ENCODE data around the gene SERF1B. TPM values are rescaled to one million over a fixed set of nuclear protein-coding genes. Genes with fewer than 3 reads are reported as not detected.
"Not testable (repeated sequence)": the region's sequence is repeated elsewhere in the genome, so short reads cannot be mapped to it uniquely, and the experiment has no call there.

Gene SERF1B
- total RNA-seq = 34.6 TPM

- DNase-seq = not testable (repeated sequence)
These were observed at the start of gene SERF1B for GRCh38 chr5:70025106-70025844. SERF1B (plus strand) TSS chr5:70025251; CDS start chr5:70025452, 201 bp downstream.

- DNase-seq = not testable (repeated sequence)
These were observed 33.3 kb upstream of the SERF1B start for GRCh38 chr5:69991713-69992112.

- DNase-seq = not testable (repeated sequence)
These were observed 29.5 kb upstream of the SERF1B start for GRCh38 chr5:69995535-69995934.

DNA sequence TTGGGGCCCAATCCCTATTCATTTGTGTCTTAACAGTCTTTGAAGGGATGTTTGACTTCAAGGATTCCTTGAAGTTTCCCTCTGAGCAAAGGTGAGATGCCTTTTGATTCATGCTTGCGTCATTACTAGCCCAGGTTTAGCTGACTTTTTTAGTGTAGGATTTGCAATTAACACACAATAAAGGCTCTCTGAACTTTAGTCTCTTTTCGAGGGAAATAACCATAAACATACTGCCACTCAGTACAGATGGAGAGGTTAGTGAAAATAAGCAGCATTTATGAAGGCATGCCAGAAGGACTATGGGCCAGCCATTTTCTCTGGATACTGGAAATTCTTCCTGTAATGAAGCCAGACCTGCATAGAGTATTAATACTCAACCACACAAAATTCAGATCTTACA lies 4.4 kb upstream of the SERF1B start:
- not testable (repeated sequence) for DNase-seq

GRCh38 chr5:70025845-70026145 lies 744 bp downstream of the SERF1B start:
- DNase-seq = not testable (repeated sequence)

- DNase-seq = not testable (repeated sequence)
These were observed 6.2 kb downstream of the SERF1B start for GRCh38 chr5:70031204-70031603.

- DNase-seq = not testable (repeated sequence)
These were observed 16.4 kb downstream of the SERF1B start for GRCh38 chr5:70041411-70041810.

DNA sequence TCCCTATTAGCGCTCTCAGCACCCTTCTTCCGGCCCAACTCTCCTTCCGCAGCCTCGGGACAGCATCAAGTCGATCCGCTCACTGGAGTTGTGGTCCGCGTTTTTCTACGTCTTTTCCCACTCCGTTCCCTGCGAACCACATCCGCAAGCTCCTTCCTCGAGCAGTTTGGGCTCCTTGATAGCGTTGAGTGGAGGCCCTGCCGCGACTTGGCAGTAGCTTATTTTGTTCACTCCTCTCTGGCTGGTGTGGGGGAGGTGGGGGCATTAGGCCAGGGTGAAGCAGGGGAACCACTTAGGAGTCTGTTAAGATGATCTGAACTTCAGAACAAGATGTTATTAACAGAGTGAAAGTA lies 24.7 kb downstream of the SERF1B start:
- DNase-seq = not testable (repeated sequence)

- DNase-seq = not testable (repeated sequence)
These were observed 31.4 kb downstream of the SERF1B start for GRCh38 chr5:70056289-70056942.

DNA sequence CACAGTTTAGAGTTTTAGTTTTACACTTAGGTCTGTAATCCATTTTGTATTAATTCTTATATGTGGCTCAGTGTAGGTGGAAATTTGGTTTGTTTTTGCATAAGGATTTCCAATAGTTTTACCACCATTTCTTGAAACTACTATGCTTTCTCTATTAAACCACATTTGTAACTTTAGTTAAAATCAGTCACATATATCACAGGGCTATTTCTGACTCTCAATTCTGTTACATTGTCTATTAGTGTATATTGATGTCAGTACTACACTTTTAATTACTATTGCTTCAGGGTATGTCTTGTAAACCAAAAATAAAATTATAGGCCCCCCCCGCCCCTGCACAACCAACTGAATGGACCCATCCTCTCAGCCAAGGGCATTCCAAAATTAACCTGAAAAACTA lies 32.1 kb downstream of the SERF1B start:
- DNase-seq = not testable (repeated sequence)

DNA sequence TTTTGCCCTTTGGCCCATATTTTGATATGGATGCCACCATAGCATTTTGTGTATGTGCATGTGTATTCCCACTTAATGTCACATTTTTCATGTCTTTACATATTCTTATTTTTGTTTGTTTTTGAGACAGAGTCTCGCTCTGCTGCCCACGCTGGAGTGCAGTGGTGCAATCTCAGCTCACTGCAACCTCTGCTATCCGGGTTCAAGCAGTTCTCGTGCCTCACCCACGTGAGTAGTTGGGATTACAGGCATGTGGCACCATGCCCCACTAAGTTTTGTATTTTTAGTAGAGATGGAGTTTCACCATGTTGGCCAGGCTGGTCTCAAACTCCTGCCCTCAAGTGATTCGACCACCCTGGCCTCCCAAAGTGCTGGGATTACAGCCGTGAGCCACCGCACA lies 52.6 kb downstream of the SERF1B start:
- DNase-seq = not testable (repeated sequence)

DNA sequence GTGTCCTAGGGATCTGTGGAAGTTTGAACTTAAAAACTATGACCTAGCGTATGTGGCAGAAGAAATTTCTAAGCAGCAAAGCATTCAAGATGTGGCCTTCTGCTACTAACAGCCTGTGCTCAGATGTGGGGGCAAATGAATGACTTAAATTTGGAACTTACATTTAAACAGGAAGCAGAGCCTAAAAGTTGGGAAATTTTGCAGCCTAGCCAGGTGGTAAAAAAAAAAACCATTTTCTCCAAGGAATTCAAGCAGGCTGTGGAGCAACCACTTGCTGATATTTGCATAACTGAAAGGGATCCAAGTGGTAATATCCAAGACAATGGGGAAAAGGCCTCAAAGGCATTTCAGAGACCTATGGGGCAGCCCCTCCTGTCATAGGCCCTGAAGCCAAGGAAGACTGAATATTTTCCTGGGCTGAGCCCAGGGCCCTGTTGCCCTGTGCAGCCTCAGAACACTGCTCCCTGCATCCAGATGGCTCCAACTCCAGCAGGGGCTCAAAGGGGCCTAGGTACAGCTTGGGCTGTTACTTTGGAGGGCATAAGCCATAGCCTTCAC lies 63.9 kb downstream of the SERF1B start:
- DNase-seq = not testable (repeated sequence)

DNA sequence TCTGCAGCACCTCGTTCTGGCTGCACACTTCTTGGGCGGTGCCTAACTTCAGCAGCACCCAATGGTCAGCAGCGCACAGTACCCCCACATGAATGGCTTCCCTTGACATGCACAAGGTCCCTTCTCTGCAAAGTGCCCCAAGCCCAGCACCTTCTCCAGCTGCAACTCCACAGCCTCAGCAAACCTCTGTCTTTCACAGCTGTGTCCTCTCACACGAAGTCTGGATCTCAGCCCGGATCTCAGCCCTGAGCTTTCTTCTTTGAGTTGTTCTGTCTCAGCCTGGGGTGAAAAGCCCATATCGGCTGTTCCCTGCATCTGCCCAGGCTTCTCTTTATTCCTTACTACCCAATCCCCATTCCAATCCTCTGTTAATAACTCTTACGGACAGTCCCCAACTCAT lies 66.7 kb downstream of the SERF1B start:
- DNase-seq = not testable (repeated sequence)

Small RNA genes within 50 kb of the gene (small RNA-seq; reads per million reads assigned to genes)
- not detected for gene CDH12P2 (ENCODE audit: low replicate concordance)

Other genes starting within 250 kb of the SERF1B start
- 24.0 TPM for gene SMN2, start 24.4 kb downstream of the SERF1B start, total RNA-seq

All from tongue (tissue), 3 donors.